ENCODE measurements around the gene KIF22. TPM values are rescaled to one million over a fixed set of nuclear protein-coding genes. Genes with fewer than 3 reads are reported as not detected.
"Not testable (repeated sequence)": the region's sequence is repeated elsewhere in the genome, so short reads cannot be mapped to it uniquely, and the experiment has no call there.

Gene KIF22
- total RNA-seq, 3 donors from 2014 or later: 24.7 to 56.2 (median 53.0) TPM

DNA sequence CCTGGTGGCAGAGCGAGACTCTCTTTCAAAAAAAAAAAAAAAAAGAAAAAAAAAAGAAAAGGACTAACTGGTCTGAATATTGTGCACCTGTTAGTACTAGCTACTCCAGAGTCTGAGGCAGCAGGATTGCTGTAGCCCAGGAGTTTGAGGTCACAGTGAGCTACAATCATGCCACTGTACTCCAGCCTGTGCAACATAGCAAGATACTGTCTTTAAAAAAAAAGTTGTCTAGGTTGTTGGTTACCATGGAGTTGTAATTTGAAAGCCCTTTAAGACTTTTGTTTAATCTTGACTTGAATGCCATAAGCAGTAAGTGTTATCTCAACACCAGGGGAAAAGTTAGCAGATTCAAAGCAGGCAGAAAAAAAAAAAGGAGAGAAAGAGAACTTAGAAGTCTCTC lies 33.9 kb upstream of the KIF22 start:
- no peaks in the 10 kb centered on the region for H3K9me3 ChIP-seq
- DNase-seq: no peak
- intact Hi-C loops (cut with DNase I, micrococcal nuclease): no loop called here
- peak; percentile 49 for ATAC-seq
- H3K4me3 ChIP-seq: no peak overlapping the region
- TF ChIP-seq, protein P1, sequence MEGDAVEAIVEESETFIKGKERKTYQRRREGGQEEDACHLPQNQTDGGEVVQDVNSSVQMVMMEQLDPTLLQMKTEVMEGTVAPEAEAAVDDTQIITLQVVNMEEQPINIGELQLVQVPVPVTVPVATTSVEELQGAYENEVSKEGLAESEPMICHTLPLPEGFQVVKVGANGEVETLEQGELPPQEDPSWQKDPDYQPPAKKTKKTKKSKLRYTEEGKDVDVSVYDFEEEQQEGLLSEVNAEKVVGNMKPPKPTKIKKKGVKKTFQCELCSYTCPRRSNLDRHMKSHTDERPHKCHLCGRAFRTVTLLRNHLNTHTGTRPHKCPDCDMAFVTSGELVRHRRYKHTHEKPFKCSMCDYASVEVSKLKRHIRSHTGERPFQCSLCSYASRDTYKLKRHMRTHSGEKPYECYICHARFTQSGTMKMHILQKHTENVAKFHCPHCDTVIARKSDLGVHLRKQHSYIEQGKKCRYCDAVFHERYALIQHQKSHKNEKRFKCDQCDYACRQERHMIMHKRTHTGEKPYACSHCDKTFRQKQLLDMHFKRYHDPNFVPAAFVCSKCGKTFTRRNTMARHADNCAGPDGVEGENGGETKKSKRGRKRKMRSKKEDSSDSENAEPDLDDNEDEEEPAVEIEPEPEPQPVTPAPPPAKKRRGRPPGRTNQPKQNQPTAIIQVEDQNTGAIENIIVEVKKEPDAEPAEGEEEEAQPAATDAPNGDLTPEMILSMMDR (IDR thresholded peaks at IDR 0.05): no peak
- H3K4me1 ChIP-seq (ENCODE audit: low read depth): peaks cover 8% of the 10 kb centered on the region
- H3K36me3 ChIP-seq (ENCODE audit: low read depth): no peaks in the 10 kb centered on the region

DNA sequence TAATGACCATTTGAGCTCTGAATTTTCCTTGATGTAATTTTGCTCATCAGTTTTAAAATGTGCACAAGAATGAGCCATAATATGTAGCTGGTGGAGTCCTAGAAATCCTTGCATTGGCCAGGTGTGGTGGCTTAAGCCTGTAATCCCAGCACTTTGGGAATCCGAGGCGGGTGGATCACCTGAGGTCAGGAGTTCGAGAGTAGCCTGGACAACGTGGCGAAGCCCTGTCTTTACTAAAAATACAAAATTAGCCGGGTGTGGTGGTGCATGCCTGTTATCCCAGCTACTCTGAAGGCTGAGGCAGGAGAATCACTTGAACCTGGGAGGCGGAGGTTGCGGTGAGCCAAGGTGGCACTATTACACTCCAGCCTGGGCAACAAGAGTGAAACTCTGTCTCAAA lies 33.5 kb upstream of the KIF22 start:
- H3K4me3 ChIP-seq; intact Hi-C loops (cut with DNase I, micrococcal nuclease); DNase-seq; ATAC-seq; H3K4me1 ChIP-seq (ENCODE audit: low read depth); H3K36me3 ChIP-seq (ENCODE audit: low read depth); H3K9me3 ChIP-seq: not testable (repeated sequence)

DNA sequence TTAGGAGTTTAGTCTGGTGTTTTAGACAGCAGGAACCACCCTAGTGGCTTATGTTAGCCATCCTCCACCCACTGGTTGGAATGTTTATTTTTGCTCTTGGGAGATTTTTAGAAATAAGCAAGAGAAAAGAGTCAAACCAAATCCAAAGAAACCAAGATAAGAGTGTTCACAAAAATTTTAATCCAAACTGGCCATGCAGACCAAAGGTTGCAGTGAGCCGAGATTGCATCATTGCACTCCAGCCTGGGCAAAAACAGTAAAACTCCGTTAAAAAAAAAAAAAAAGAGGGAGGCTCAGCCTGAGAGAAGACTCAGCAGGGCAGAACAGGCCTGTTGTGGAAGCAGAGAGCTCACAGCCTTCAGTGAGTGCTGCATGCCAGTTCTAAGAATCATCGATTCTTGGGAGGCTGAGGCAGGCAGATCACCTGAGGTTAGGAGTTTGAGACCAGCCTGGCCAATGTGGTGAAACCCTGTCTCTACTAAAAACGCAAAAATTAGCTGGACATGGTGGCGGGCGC lies 32.5 kb upstream of the KIF22 start:
- Histone ChIP-seq H3K4me1 (ENCODE audit: low read depth) (peaks cover 8% of the 10 kb centered on the region), H3K9me3 (no peaks in the 10 kb centered on the region), H3K4me3 (no peak overlapping the region), H3K36me3 (ENCODE audit: low read depth) (no peaks in the 10 kb centered on the region)
- TF ChIP-seq, protein P1 (IDR thresholded peaks at IDR 0.05): no peak
- peak; percentile 11 for ATAC-seq
- intact Hi-C loops (cut with DNase I, micrococcal nuclease): no loop called here
- DNase-seq: no peak

DNA sequence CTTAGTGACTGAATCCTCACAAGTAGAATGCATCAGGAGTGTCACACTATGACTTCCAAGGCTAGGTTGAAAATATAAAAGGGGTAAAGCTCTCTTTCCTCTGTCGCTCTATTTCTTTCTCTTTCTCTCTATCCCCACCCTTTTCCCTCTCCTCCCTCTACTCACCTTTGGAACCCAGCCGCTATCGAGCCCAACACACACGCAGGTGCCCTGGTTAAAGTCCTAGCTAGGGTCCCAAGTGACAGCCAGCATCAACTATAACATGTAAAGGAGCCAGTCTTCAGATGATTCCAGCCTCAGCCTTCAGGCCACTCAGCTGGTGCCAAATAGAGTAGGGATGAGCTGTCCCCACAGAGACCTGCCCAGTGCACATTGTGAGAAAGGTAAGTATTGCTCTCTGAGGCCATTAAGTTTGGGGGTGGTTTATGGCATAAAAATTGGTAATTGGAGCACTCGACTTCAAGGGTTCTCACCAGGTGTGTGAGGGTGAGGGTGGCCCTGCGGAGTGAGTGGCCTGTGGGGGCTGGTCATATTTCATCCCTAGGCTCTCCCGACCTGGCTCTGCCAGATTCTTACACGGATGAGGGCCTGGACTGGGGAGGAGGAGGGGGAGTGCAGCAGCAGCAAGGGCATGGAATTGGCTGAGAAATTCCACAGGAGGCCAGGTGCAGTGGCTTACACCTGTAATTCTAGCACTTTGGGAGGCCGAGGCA lies 29.8 kb upstream of the KIF22 start:
- peak in 2 of 3 donors; percentile 40 to 56 for DNase-seq
- H3K9me3 ChIP-seq: no peaks in the 10 kb centered on the region
- intact Hi-C loops (cut with DNase I, micrococcal nuclease): no loop called here
- TF ChIP-seq, protein P1 (IDR thresholded peaks at IDR 0.05): no peak
- ATAC-seq: peak; percentile 39
- no peak overlapping the region for H3K4me3 ChIP-seq
- no peaks in the 10 kb centered on the region for H3K36me3 ChIP-seq (ENCODE audit: low read depth)
- H3K4me1 ChIP-seq (ENCODE audit: low read depth): peaks cover 24% of the 10 kb centered on the region

DNA sequence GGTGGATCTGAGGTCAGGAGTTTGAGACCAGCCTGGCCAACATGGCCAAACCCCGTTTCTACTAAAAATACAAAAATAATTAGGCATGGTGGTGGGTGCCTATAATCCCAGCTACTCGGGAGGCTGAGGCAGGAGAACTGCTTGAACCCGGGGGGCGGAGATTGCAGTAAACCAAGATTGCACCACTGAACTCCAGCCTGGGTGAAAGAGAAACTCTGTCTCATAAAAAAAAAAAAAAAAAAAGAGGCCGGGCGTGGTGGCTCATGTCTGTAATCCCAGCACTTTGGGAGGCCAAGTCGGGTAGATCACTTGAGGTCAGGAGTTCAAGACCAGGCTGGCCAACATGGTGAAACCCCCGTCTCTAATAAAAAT lies 29.3 kb upstream of the KIF22 start:
- intact Hi-C loops (cut with DNase I, micrococcal nuclease); H3K36me3 ChIP-seq (ENCODE audit: low read depth); H3K4me3 ChIP-seq; H3K9me3 ChIP-seq: not testable (repeated sequence)
- H3K4me1 ChIP-seq (ENCODE audit: low read depth): peaks cover 27% of the 10 kb centered on the region
- DNase-seq: peak in 1 of 3 donors; percentile 47
- ATAC-seq: peak; percentile 24

DNA sequence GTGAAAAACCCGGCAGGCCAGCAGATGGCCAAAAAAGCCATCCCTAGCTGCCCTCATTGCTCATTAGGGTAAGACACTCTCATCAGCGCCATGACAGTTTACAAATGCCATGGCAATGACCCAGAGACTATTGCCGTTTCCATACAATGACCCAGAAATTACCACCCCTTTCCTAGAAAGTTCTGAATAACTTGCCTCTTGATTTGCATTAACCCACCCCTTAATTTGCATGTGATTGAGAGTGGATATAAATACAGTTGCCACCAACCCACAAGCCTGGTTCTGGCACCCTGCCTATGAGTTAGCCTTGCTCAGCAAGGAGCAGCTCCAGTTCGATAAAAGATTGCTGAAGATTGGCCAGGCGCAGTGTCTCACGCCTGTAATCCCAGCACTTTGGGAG lies 28.7 kb upstream of the KIF22 start:
- ATAC-seq (no peak), DNase-seq (peak in 1 of 3 donors; percentile 23)
- no peaks in the 10 kb centered on the region for H3K9me3 ChIP-seq
- H3K4me3 ChIP-seq: no peak overlapping the region
- H3K4me1 ChIP-seq (ENCODE audit: low read depth): peaks cover 27% of the 10 kb centered on the region
- TF ChIP-seq, protein P1 (IDR thresholded peaks at IDR 0.05): no peak
- H3K36me3 ChIP-seq (ENCODE audit: low read depth): no peaks in the 10 kb centered on the region
- intact Hi-C loops (cut with DNase I, micrococcal nuclease): no loop called here

Data from mucosa of descending colon (tissue), 3 donors.